SK-N-SH (cell line): ENCODE measurements around the gene PATL2. TPM values are rescaled to one million over a fixed set of nuclear protein-coding genes. Genes with fewer than 3 reads are reported as not detected.

Experiments used
- CTCF ChIA-PET: fragments of 300-600, 350-600 bp; formaldehyde crosslinking; extraction: SDS; loops from one replicate; lab custom pipeline; 2021; lab: Yijun Ruan, JAX
- POLR2A ChIA-PET: fragments of 350-600 bp; sonication (Branson Sonifier 250); formaldehyde crosslinking; extraction: SDS; loops from one replicate; lab custom pipeline; 2020; ENCODE audit warnings: antibody characterized with exemption, inconsistent platforms; lab: Yijun Ruan, JAX
- DNase-seq: peaks from one replicate; pipeline ENCODE4 v3.0.0; 2012
- H2AFZ ChIP-seq: fragments of 200-600 bp; sonication (generic); 2 replicates; pipeline ENCODE4 v1.8.1; 2016; ENCODE audit warnings: antibody characterized with exemption, mild to moderate bottlenecking, low read depth
- H3F3A ChIP-seq: fragments of 200-600 bp; sonication (generic); replicated peaks from 2 replicates; pipeline ENCODE3; 2016; ENCODE audit warnings: antibody characterized with exemption, mild to moderate bottlenecking; ENCODE audit not compliant: insufficient read depth
- H3K27ac ChIP-seq, 2 experiments: fragments of 200-500 bp in 1 of 2; fragments of 200-600 bp in 1 of 2; sonication (Bioruptor generic) in 1 of 2; sonication (generic), shearing (Covaris generic) in 1 of 2; 2 replicates each; pipeline versions ENCODE4 v1.5.1 to v1.6.1; 2014 to 2016; ENCODE audit warnings: low read depth in 2 of 2, inconsistent platforms in 1 of 2, low read length in 1 of 2, mild to moderate bottlenecking in 1 of 2, mixed read lengths in 1 of 2
- H3K27me3 ChIP-seq: fragments of 200-600 bp; sonication (generic), shearing (Covaris generic); 2 replicates; pipeline ENCODE4 v1.6.1; 2016; ENCODE audit warnings: mixed run types; ENCODE audit not compliant: insufficient read depth
- H3K36me3 ChIP-seq, 2 experiments: fragments of 200-500 bp in 1 of 2; fragments of 200-600 bp in 1 of 2; sonication (Bioruptor generic) in 1 of 2; sonication (generic) in 1 of 2; replicated peaks in 1 of 2; 2 replicates each; pipeline versions ENCODE3 to v1.5.1; 2014 to 2016; ENCODE audit warnings: low read length in 1 of 2, mild to moderate bottlenecking in 1 of 2; ENCODE audit not compliant: insufficient read depth in 2 of 2, control insufficient read depth in 1 of 2
- H3K4me1 ChIP-seq, 2 experiments: fragments of 200-500 bp in 1 of 2; fragments of 200-600 bp in 1 of 2; sonication (Bioruptor generic) in 1 of 2; sonication (generic), shearing (Covaris generic) in 1 of 2; 2 replicates each; pipeline versions ENCODE4 v1.5.1 to v1.6.1; 2014 to 2016; ENCODE audit warnings: low read depth in 1 of 2, low read length in 1 of 2, mixed run types in 1 of 2; ENCODE audit not compliant: insufficient read depth in 2 of 2, control insufficient read depth in 1 of 2
- H3K4me2 ChIP-seq: fragments of 200-600 bp; sonication (generic), shearing (Covaris generic); 2 replicates; pipeline ENCODE4 v1.6.1; 2017; ENCODE audit warnings: mixed run types
- H3K4me3 ChIP-seq, 2 experiments: fragments of 200-500 bp in 1 of 2; fragments of 200-600 bp in 1 of 2; sonication (Bioruptor generic) in 1 of 2; sonication (generic), shearing (Covaris generic) in 1 of 2; 2 replicates each; pipeline versions ENCODE4 v1.5.1 to v1.8.1; 2014 to 2016; ENCODE audit warnings: low read depth in 2 of 2, inconsistent platforms in 1 of 2, low read length in 1 of 2, mild to moderate bottlenecking in 1 of 2, mixed read lengths in 1 of 2, moderate library complexity in 1 of 2
- H3K79me2 ChIP-seq: fragments of 200-600 bp; sonication (generic); 2 replicates; pipeline ENCODE4 v1.8.1; 2017; ENCODE audit warnings: mild to moderate bottlenecking; ENCODE audit not compliant: insufficient read depth
- H3K9ac ChIP-seq: fragments of 200-600 bp; sonication (generic); 2 replicates; pipeline ENCODE4 v1.6.1; 2017; ENCODE audit warnings: mixed run types
- H3K9me2 ChIP-seq: fragments of 200-600 bp; sonication (generic); 2 replicates; pipeline ENCODE4 v1.6.1; 2017; ENCODE audit warnings: mixed run types
- H3K9me3 ChIP-seq: fragments of 200-600 bp; sonication (generic); 2 replicates; pipeline ENCODE4 v1.6.1; 2017; ENCODE audit warnings: mixed run types, mild to moderate bottlenecking, moderate library complexity
- H4K20me1 ChIP-seq: fragments of 200-600 bp; sonication (generic); 2 replicates; pipeline ENCODE4 v1.6.1; 2017; ENCODE audit warnings: mild to moderate bottlenecking, mixed run types; ENCODE audit not compliant: insufficient read depth
- CHD2 ChIP-seq: fragments of 150-350 bp; IDR thresholded peaks from 2 replicates; pipeline ENCODE4 v1.6.1; 2018; ENCODE audit warnings: low read length; ENCODE audit not compliant: partially characterized antibody
- CTCF ChIP-seq: fragments of 200-600 bp; sonication (generic); IDR thresholded peaks from 2 replicates; pipeline ENCODE4 v1.6.1; 2017; ENCODE audit warnings: antibody characterized with exemption, mild to moderate bottlenecking, moderate library complexity
- ELF1 ChIP-seq: IDR thresholded peaks from 2 replicates; pipeline ENCODE4 v1.4.0; 2012
- EP300 ChIP-seq, 2 experiments: IDR thresholded peaks; 2 replicates each; pipeline versions ENCODE4 v1.4.0 to v1.6.1; 2012; ENCODE audit warnings: borderline replicate concordance in 1 of 2, low read depth in 1 of 2, low read length in 1 of 2
- EZH2phosphoT487 ChIP-seq: fragments of 200-600 bp; sonication (generic); IDR thresholded peaks from 2 replicates; pipeline ENCODE4 v1.6.1; 2017; ENCODE audit warnings: low read depth, mixed run types, mild to moderate bottlenecking, antibody characterized with exemption, moderate library complexity, borderline replicate concordance
- FOSL2 ChIP-seq: IDR thresholded peaks from 2 replicates; pipeline ENCODE4 v1.4.0; 2012; ENCODE audit warnings: low read depth, mild to moderate bottlenecking, moderate library complexity, borderline replicate concordance
- FOXM1 ChIP-seq: IDR thresholded peaks from 2 replicates; pipeline ENCODE4 v1.4.0; 2012; ENCODE audit warnings: low read depth, mild to moderate bottlenecking
- GABPA ChIP-seq: IDR thresholded peaks from 2 replicates; pipeline ENCODE4 v1.4.0; 2012; ENCODE audit warnings: low read depth, mild to moderate bottlenecking
- JUND ChIP-seq: IDR thresholded peaks from 2 replicates; pipeline ENCODE4 v1.4.0; 2012
- MXI1 ChIP-seq: IDR thresholded peaks from 2 replicates; pipeline ENCODE4 v1.6.1; 2012; ENCODE audit warnings: mild to moderate bottlenecking, low read depth, low read length, improper control_type of control experiment
- NRF1 ChIP-seq: IDR thresholded peaks from 2 replicates; pipeline ENCODE4 v1.6.1; 2012; ENCODE audit warnings: low read depth, mild to moderate bottlenecking, low read length
- POLR2AphosphoS5 ChIP-seq: IDR thresholded peaks from 2 replicates; pipeline ENCODE4 v1.6.1; 2012; ENCODE audit warnings: low read depth, low read length
- RAD21 ChIP-seq: IDR thresholded peaks from 2 replicates; pipeline ENCODE4 v1.6.1; 2012; ENCODE audit warnings: mild to moderate bottlenecking, low read length
- SIN3A ChIP-seq: IDR thresholded peaks from 2 replicates; pipeline ENCODE4 v1.6.1; 2012; ENCODE audit warnings: low read depth, mild to moderate bottlenecking, low read length, moderate library complexity, borderline replicate concordance
- TAF1 ChIP-seq: IDR thresholded peaks from 2 replicates; pipeline ENCODE4 v1.6.1; 2012; ENCODE audit warnings: low read depth, mild to moderate bottlenecking, low read length, moderate library complexity, borderline replicate concordance
- TEAD4 ChIP-seq: IDR thresholded peaks from 2 replicates; pipeline ENCODE4 v1.4.0; 2012; ENCODE audit warnings: mild to moderate bottlenecking, borderline replicate concordance; ENCODE audit not compliant: insufficient read depth
- USF2 ChIP-seq: fragments of 150-350 bp; IDR thresholded peaks from 2 replicates; pipeline ENCODE4 v1.6.1; 2017; ENCODE audit warnings: antibody characterized with exemption, low read length, low read depth, borderline replicate concordance
- WGBS: methylation state at CpG from one replicate; pipeline ENCODE4 v1.1.6; 2017; ENCODE audit warnings: low lambda C conversion rate; 5-methylcytosine and 5-hydroxymethylcytosine counted together
- polyA plus RNA-seq, 3 experiments: library from polyadenylated mRNA; depleted of rRNA; stranded (reverse); fragments of >200 nt; gene quantifications; 2 replicates each; pipeline ENCODE4 v1.2.3, GENCODE V29; 2012
- TF ChIP-seq, protein P1 (sequence below): fragments of 150-350 bp; IDR thresholded peaks from 2 replicates; pipeline ENCODE4 v1.6.1; 2016; ENCODE audit warnings: mild to moderate bottlenecking, low read depth, low read length
- TF ChIP-seq, protein P2 (sequence below): IDR thresholded peaks from 2 replicates; pipeline ENCODE4 v1.4.0; 2012; ENCODE audit warnings: low read depth, borderline replicate concordance
- TF ChIP-seq, protein P3 (sequence below): IDR thresholded peaks from 2 replicates; pipeline ENCODE4 v1.4.0; 2012; ENCODE audit warnings: low read depth

PATL2 gene
- polyA plus RNA-seq, 1 of the 3 experiments (the other 2 are of a cell fraction): 0.31 TPM

- H2AFZ ChIP-seq: no peak overlapping the region
- no peaks in the 10 kb centered on the region for H3K4me1 ChIP-seq
These were observed 34.4 kb downstream of the PATL2 start for GRCh38 chr15:44676676-44677075.

DNA sequence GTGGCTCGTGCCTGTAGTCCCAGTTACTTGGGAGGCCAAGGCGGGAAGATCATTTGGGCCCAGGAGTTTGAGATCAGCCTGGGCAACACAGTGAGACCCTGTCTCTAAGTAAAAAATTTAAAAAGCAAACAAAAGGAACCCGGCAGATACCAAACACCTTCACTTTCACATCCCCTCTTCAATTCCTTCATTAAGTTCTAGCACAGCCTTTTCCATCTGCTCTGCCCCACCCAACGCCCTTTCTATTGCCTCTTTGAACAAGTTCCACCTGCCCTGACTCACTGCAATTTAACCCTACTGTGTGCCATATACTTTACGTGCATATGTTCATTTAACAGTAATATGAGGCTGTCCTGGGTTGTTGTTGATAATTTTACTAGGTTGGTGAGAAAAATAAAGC is 35.2 kb downstream of the PATL2 start:
- Histone ChIP-seq H3K4me2 (no peak overlapping the region), H2AFZ (no peak overlapping the region), H3K9ac (no peak overlapping the region), H4K20me1 (no peaks in the 10 kb centered on the region), H3K27ac (no peak overlapping the region), H3K27me3 (no peaks in the 10 kb centered on the region; the same call in 1 of the 2 replicates), H3K9me3 (no peaks in the 10 kb centered on the region), H3K4me3 (no peak overlapping the region), H3K79me2 (no peaks in the 10 kb centered on the region), H3K4me1 (no peaks in the 10 kb centered on the region), H3K36me3 (no peaks in the 10 kb centered on the region), H3K9me2 (no peaks in the 10 kb centered on the region), H3F3A (no peaks in the 10 kb centered on the region)
- POLR2A ChIA-PET: no interaction called here
- no peak for DNase-seq
- WGBS: 44% methylated on average over 5 of the region's 5 CpGs
- TF ChIP-seq POLR2AphosphoS5: no peak
- no peak for TF ChIP-seq EP300 (IDR thresholded peaks at IDR 0.05; ENCODE audit: borderline replicate concordance in 1 of 2, low read depth in 1 of 2, low read length in 1 of 2)
- TF ChIP-seq, protein P1, sequence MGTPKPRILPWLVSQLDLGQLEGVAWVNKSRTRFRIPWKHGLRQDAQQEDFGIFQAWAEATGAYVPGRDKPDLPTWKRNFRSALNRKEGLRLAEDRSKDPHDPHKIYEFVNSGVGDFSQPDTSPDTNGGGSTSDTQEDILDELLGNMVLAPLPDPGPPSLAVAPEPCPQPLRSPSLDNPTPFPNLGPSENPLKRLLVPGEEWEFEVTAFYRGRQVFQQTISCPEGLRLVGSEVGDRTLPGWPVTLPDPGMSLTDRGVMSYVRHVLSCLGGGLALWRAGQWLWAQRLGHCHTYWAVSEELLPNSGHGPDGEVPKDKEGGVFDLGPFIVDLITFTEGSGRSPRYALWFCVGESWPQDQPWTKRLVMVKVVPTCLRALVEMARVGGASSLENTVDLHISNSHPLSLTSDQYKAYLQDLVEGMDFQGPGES: no peak
- TF ChIP-seq FOXM1: no peak
- TF ChIP-seq, protein P2, sequence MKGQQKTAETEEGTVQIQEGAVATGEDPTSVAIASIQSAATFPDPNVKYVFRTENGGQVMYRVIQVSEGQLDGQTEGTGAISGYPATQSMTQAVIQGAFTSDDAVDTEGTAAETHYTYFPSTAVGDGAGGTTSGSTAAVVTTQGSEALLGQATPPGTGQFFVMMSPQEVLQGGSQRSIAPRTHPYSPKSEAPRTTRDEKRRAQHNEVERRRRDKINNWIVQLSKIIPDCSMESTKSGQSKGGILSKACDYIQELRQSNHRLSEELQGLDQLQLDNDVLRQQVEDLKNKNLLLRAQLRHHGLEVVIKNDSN: no peak
- TF ChIP-seq SIN3A: no peak
- no peak for TF ChIP-seq USF2
- no peak for TF ChIP-seq CTCF
- TF ChIP-seq GABPA: no peak
- TF ChIP-seq RAD21: no peak
- no peak for TF ChIP-seq JUND
- no peak for TF ChIP-seq MXI1
- TF ChIP-seq TEAD4: no peak
- TF ChIP-seq, protein P3, sequence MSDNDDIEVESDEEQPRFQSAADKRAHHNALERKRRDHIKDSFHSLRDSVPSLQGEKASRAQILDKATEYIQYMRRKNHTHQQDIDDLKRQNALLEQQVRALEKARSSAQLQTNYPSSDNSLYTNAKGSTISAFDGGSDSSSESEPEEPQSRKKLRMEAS: no peak
- no peak for TF ChIP-seq EZH2phosphoT487
- no peak for TF ChIP-seq CHD2
- no peak for TF ChIP-seq ELF1
- TF ChIP-seq NRF1: no peak
- CTCF ChIA-PET: no interaction called here

More at GRCh38 chr15:44676676-44677075, 34.4 kb downstream of the PATL2 start:
- Histone ChIP-seq H3K27me3 (peaks cover 3% of the 10 kb centered on the region; the same call in 1 of the 2 replicates), H3K9me3 (no peaks in the 10 kb centered on the region), H3K36me3 (no peaks in the 10 kb centered on the region), H3K79me2 (no peaks in the 10 kb centered on the region), H3K27ac (no peak overlapping the region), H3K9ac (no peak overlapping the region), H3K4me3 (no peak overlapping the region), H3F3A (no peaks in the 10 kb centered on the region), H4K20me1 (no peaks in the 10 kb centered on the region), H3K4me2 (no peak overlapping the region), H3K9me2 (no peaks in the 10 kb centered on the region)
- DNase-seq: no peak
- ChIA-PET POLR2A (interaction anchor here (1.8 kb wide), 1 partner anchor 13 kb away, joined by 5 read pairs; the partner anchor contains the start of gene SPG11), CTCF (interaction anchor here (0.6 to 2.2 kb wide), 3 partner anchors 13 to 37 kb away, joined by 3 to 15 read pairs (median 3); partner anchors contain the start of gene SPG11)
- WGBS: 50% methylated on average over 4 of the region's 7 CpGs
- TF ChIP-seq POLR2AphosphoS5 (no peak), FOSL2 (no peak), TAF1 (no peak)
- TF ChIP-seq, protein P1: no peak
